Measurements from ENCODE around the gene NET1. TPM values are rescaled to one million over a fixed set of nuclear protein-coding genes. Genes with fewer than 3 reads are reported as not detected.

The NET1 gene
- total and polyA plus RNA-seq, 12 donors, result 8.7 to 26.2 (median 20.3) TPM

GRCh38 chr10:5504146-5505072 lies 92.1 kb downstream of the NET1 start:
- Histone ChIP-seq H3K4me1 (replicated peaks in 1 of 2) (no peaks in the 10 kb centered on the region), H3K36me3 (replicated peaks in 1 of 2) (no peaks in the 10 kb centered on the region), H3K9me3 (replicated peaks in 1 of 3) (no peaks in the 10 kb centered on the region), H3K4me3 (no peak overlapping the region), H3K27ac (no peak overlapping the region), H3K27me3 (no peaks in the 10 kb centered on the region)
- WGBS, 4 donors, result 50 to 82% (median 74%) methylated on average over 9 to 18 of the region's 18 CpGs
- TF ChIP-seq POLR2A (IDR thresholded peaks at IDR 0.05) (no peak), CTCF (IDR thresholded peaks at IDR 0.05) (no peak)
- intact Hi-C loops (cut with DNase I), result no loop called here
- DNase-seq, result no peak

- TF ChIP-seq POLR2A (IDR thresholded peaks at IDR 0.05), result no peak
- TF ChIP-seq CTCF (IDR thresholded peaks at IDR 0.05), result no peak
- no peak for DNase-seq
- no peaks in the 10 kb centered on the region for H3K4me1 ChIP-seq (replicated peaks in 1 of 2)
- H3K27ac ChIP-seq, result no peak overlapping the region
- no peaks in the 10 kb centered on the region for H3K9me3 ChIP-seq (replicated peaks in 1 of 3)
- 58 to 78% (median 73%) methylated on average over 2 of the region's 2 CpGs for WGBS, 4 donors
- no peaks in the 10 kb centered on the region for H3K27me3 ChIP-seq
- no peaks in the 10 kb centered on the region for H3K36me3 ChIP-seq (replicated peaks in 1 of 2)
- intact Hi-C loops (cut with DNase I), result no loop called here
- H3K4me3 ChIP-seq, result no peak overlapping the region
These were observed 93.9 kb downstream of the NET1 start for GRCh38 chr10:5506246-5506645.

GRCh38 chr10:5506751-5507648 lies 94.6 kb downstream of the NET1 start:
- Histone ChIP-seq H3K36me3 (replicated peaks in 1 of 2) (no peaks in the 10 kb centered on the region), H3K27me3 (no peaks in the 10 kb centered on the region), H3K9me3 (replicated peaks in 1 of 3) (no peaks in the 10 kb centered on the region), H3K27ac (no peak overlapping the region), H3K4me3 (no peak overlapping the region), H3K4me1 (replicated peaks in 1 of 2) (no peaks in the 10 kb centered on the region)
- WGBS, 4 donors, result 85 to 91% (median 89%) methylated on average over 12 to 19 of the region's 19 CpGs
- no peak for DNase-seq
- TF ChIP-seq POLR2A (IDR thresholded peaks at IDR 0.05), result no peak
- TF ChIP-seq CTCF (IDR thresholded peaks at IDR 0.05), result no peak
- intact Hi-C loops (cut with DNase I), result no loop called here

- Histone ChIP-seq H3K27ac (no peak overlapping the region), H3K36me3 (replicated peaks in 1 of 2) (no peaks in the 10 kb centered on the region), H3K4me3 (no peak overlapping the region), H3K9me3 (replicated peaks in 1 of 3) (no peaks in the 10 kb centered on the region), H3K27me3 (no peaks in the 10 kb centered on the region), H3K4me1 (replicated peaks in 1 of 2) (no peaks in the 10 kb centered on the region)
- DNase-seq, result no peak
- WGBS, 4 donors, result 87 to 100% (median 94%) methylated on average over 1 to 14 of the region's 14 CpGs
- intact Hi-C loops (cut with DNase I), result no loop called here
- TF ChIP-seq POLR2A (IDR thresholded peaks at IDR 0.05) (no peak), CTCF (IDR thresholded peaks at IDR 0.05) (no peak)
These were observed 95.3 kb downstream of the NET1 start for GRCh38 chr10:5507649-5508131.

Data from adrenal gland (tissue), 12 donors.